SKM-1 treated with dmso at 0.1 percent for 144 hours (cell line): Measurements from ENCODE around the gene ATG16L2.

Experiments
- DNase-seq: peaks from one replicate; lab custom pipeline; 2025; ENCODE audit not compliant: unreplicated experiment; lab: John Stamatoyannopoulos, UW

ATG16L2 gene

GRCh38 chr11:72814286-72815109 is at the start of gene ATG16L2:
TSS of gene ATG16L2 (plus strand) at chr11:72814411. CDS start at chr11:72814446, 35 bp downstream.
- peak; percentile 82 for DNase-seq

DNA sequence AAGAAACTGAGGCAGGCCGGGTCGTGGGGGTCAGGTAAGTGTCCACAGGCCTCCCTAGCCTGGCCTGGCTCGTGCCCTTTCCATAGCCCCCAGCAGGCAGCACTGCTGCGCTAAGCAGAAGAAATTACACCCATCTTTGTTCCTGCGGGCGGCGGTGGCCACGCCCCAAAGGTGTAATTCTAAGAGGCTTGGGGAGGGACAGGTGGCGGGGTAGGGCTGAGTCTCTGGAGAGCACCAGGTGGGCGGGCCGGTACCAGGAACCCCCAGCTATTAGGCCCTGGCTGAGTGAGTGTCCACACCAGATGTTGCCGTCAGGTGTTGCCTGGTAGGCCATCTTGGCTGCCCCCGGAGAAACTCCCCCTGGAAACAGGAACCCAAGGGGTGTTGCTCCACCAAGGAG is 49.7 kb upstream of the ATG16L2 start:
- no peak for DNase-seq

DNA sequence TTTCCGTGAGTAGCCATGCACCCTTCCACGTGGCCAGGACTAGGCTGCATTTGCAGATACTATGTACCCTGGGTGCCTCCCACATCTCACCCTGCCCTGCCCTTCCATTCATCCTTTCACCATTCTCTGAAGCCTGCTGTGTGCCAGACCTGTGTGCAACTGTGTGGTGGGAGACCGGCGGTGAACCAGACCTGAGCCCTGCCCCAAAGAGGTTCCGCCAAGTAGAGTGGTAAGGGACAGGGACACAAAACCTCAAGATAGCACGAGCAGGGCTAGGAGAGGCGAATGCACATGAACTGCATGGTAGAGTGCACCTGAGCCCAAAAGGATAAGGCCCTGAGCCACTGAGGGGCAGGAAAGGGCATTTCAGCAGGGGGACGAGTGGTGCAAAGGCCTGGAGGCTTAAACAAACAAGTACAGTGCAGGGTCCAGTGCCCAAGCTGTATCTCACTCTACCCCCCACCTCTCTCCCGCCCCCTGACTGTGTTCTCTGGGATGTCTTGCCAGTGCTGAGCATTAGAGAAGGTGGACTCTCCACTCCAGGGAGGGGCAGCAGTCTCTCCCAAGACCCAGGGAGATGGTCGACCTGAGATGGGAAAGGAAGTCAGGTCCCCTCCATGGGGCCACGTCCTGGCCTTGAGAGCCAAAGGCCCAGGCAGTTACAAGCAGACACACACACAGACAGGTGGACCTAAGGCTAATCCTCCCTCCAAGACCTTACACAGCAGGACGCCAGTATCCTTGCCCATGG is 47.9 kb upstream of the ATG16L2 start:
- DNase-seq = no peak

DNA sequence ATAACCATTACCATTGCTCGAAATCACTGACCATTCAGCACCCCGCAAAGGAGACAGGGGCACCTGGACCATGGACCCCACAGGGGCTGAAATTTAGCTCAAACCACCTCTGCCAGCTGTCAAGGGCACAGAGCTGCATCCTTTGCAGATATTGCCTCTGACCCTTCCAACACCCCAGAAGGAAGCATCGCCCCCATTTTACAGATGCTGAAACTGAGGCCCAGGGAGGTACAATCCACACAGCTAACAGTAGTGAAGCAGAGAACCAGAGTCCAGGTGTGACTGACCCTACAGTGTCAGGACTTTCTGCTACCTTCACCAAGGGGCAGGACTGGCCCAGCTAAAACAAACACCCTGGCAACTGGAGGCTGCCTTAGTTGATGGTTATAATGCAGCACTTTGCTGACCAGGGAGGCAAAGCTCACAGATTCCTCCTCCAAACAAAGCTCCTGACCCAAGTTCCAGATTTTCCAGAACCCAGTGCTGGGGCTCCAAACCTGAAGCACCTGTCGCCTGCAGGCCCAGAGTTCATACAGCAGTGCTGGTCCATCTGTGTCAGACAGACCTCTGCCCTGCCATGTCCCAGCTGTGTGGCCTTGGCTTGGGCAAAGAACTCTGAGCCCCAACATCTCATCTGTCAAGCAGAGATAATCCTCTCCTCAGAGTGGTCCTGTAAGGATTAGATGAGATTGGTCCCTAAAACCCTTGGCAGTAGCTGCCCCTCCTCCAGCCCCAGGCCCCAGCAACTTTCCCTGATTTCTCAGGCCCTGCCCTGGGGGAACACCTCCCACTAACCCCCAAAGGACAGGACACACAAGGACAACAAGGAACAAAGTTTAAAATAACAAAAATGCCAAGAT is 46.8 kb upstream of the ATG16L2 start:
- DNase-seq = no peak

- DNase-seq = no peak
These were observed 45.6 kb upstream of the ATG16L2 start for GRCh38 chr11:72768581-72768980.

DNA sequence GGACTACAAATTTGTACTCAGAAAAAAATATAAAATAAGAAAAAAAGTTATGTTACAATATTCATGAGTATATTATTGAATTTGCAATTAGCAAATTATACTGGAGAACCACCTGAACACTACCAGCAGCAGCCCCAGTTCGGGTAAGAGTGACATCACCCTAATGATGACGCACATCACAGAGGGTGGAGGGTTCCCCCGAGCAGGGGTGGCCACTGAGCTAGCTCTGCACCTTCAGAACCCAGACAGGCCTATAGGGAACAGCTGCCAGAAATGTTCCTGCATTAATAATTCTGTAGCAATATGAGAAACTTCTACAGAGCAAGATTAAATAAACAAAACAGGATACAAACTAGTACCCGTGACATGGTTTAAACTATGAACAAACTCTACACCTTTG is 44.5 kb upstream of the ATG16L2 start:
- no peak for DNase-seq

- no peak for DNase-seq
These were observed 43.4 kb upstream of the ATG16L2 start for GRCh38 chr11:72770799-72771198.

GRCh38 chr11:72771507-72771906 is 42.7 kb upstream of the ATG16L2 start:
- DNase-seq = no peak

- DNase-seq = no peak
These were observed 42.2 kb upstream of the ATG16L2 start for GRCh38 chr11:72772059-72772458.

GRCh38 chr11:72773291-72773690 is 40.9 kb upstream of the ATG16L2 start:
- DNase-seq = no peak

- DNase-seq = no peak
These were observed 40.5 kb upstream of the ATG16L2 start for GRCh38 chr11:72773696-72774095.

GRCh38 chr11:72774499-72774898 is 39.7 kb upstream of the ATG16L2 start:
- DNase-seq = no peak

GRCh38 chr11:72775288-72776110 is 38.7 kb upstream of the ATG16L2 start:
- DNase-seq = no peak

- no peak for DNase-seq
These were observed 37.9 kb upstream of the ATG16L2 start for GRCh38 chr11:72776117-72776843.

GRCh38 chr11:72776844-72777754 is 37.1 kb upstream of the ATG16L2 start:
- DNase-seq = no peak

DNA sequence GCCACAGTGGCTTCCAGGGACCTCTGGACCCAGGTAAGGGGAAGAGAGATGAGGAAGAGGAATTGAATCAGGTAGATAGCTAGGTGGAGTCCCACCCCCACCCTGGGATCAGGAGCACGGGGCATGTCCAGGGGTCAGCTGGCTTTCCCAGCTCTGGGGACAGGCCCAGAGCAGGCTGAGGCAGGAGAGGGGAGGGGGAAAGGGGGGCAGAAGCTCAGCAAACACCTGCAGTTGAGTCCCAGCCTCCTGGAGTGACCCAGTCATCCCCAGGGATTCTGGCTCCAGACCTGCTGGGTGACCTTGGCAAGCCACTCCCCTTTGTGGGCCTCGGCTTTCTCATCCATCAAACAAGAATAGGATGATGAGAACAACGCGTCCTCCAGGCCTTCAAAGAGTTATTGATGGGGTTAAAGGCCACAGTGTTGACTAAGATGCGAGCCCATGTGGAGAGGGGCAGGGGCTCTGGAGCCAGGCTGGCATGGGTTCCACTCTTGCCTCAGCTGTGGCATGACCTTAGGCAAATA is 36.4 kb upstream of the ATG16L2 start:
- DNase-seq = no peak

DNA sequence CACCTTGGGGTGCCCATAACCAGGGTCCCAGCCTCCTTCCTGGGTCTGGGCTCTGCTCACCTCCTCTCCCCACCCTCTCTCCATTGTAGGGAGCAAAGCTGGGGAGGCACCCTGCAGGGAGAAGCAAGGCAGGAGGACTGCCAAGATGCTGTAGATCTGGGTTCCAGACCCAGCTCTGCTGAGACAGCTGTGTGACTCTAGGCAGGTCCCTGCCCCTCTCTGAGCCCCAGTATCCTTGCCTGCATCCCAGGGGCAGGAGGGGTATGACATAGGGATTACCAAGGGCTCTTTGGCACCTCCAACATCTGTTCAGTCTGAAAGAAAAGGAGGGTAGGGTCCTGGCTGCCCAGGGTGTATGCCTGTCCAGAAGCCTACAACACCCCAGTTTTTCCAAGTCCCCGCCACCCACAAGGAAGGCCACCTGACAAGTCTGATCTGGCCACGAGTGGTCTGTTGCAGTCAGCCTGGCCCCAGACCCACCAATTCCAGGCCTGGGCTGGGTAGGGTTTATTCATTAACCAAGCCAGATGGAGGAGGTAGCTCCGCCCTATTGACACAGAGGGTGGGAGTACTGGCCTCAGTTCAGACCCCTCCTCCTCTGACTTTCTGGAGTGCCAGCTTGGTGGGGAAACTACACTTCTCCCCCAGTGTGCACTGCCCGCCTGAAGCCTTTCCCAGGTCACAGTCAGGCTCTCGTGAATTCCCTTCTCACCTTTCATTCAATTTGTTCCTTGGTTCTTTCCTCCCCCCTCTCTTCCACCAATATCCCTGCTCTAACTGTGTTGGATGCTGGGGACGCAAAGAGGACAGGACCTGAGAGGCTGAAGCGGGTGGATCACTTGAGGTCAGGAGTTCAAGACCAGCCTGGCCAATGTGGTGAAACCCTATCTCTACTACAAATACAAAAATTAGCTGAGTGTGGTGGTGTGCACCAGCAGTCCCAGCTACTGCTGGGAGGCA is 35.4 kb upstream of the ATG16L2 start:
- no peak for DNase-seq
